NCI-H1417 treated with DMSO at 0.1 percent for 48 hours (cell line): ENCODE data around the gene BEGAIN.

Experiments used
- DNase-seq: peaks from one replicate; lab custom pipeline; 2025; lab: John Stamatoyannopoulos, UW

BEGAIN gene

DNA sequence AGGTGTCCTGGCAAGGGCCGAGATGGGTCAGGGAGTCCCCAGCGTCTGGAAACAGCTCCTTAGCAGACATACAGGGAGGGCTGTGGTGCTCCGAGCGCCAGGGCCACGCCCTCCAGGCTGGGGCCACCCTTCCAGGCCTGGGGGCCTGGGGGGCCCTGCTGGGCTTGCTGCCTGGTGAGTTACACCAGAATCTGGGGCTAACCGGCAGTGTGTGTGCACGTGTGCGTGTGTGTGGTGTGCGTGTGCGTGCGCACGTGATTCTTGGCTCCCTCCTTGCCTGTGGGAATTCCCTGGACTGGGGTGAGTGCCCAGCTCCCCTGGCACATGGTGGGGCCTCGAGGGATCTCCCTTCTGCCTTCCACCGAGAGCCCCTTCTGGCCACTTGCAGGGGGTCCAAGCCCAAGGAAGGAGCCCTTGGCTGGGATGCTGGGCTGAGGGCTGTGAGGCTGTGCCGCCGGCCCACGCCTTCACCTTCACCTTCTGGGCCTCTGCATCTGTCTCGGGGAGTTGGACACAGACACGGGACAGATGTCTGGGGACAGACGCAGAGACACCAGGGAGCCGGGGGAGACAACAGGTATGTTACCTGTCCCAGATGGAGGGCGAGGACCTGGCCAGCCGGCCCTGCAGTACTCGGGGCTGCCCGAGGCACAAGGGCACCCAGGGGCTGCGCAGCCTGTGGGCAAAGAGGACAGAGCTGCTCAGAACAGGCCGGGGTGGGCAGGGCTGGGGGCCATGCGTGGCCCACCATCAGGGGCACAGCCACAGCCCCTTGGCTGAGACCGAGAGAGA, 37.2 kb downstream of the BEGAIN start:
- DNase-seq: no peak

DNA sequence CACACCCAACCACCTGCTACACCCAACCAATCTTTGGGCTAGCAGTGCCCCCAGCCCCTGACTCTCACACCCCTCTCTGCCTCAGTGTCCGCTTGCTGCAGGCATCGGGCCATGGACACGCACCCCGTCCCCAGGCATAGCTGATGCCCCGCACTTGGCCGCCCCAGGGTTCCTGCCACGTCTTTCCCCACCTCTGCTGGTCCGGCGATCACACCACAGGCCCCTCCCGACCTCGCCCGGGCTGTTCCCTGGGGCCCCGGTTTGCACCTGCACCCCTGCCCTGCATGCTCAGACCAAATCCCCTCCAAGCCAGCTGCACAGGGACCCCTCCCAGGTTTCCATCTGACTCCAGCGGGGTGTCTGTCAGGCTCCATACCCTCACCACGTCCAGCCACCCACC, 38.3 kb downstream of the BEGAIN start:
- no peak for DNase-seq

DNA sequence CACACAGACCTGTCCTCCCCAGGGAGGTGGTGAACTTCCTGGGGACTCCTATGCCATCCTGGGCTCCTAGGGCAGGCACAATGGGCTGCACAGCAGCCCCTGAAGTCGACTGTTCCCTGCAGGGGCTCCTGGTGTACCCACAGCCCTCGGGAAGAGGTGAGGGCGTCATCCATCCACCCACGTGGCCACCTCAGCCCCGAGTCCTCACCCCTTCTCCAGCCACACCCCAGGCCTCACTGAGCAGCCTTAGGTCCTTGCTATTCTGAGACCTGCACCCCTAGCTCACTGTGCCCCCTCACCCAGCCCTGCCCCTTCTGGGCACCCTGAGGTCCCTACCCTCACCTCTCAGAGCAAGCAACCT, 38.9 kb downstream of the BEGAIN start:
- DNase-seq: no peak

- no peak for DNase-seq
These were observed 39.5 kb downstream of the BEGAIN start for GRCh38 chr14:100547633-100548294.

DNA sequence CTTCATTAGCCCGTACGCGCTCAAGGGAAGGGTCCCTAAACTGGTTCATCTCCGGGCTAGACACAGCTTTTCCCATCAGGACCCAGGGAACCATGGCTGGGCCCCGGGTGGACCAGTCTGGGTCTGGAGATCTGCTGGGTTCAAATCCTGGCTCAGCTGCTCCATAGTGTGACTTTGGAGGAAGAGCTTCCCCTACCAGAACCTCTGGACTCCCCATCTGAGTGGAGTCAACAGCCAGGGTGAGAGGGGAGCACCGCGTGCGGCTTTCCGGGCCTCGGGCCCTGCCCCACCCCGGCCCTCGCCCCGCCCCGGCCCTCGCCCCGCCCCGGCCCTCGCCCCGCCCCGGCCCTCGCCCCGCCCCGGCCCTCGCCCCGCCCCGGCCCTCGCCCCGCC, 41.2 kb downstream of the BEGAIN start:
- no peak for DNase-seq

GRCh38 chr14:100545359-100545758, 41.9 kb downstream of the BEGAIN start:
- DNase-seq: no peak

DNA sequence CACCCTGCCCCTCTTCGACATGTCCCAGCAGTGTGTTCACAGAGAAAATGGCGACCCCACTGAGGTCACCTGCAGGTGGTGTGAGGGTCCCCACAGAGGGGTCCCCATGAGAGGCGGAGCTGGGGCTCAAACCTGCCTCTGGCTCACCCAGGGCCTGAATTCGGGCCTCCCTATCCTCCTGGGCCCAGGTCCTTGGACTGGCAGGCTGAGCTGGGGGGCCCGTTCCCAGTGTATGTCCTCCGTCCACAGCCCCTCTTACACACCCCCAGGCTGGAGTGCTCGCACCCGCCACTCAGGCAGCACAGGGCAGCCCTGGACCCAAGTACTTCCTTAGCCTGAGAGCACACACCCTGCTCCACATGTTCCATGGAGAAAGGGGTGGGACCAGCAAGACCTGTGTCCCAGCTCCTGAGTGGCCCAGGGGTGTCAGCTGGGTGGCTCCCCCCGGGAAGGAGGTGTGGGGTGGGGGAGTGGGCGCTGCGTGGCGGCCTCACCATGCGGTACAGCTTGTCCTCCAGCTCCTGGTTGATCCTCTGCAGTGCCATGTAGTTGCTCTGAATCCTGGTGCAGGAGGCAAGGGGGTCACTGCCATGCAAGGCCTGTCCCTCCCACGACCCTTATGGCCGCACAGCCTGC, 42.6 kb downstream of the BEGAIN start:
- DNase-seq: no peak

DNA sequence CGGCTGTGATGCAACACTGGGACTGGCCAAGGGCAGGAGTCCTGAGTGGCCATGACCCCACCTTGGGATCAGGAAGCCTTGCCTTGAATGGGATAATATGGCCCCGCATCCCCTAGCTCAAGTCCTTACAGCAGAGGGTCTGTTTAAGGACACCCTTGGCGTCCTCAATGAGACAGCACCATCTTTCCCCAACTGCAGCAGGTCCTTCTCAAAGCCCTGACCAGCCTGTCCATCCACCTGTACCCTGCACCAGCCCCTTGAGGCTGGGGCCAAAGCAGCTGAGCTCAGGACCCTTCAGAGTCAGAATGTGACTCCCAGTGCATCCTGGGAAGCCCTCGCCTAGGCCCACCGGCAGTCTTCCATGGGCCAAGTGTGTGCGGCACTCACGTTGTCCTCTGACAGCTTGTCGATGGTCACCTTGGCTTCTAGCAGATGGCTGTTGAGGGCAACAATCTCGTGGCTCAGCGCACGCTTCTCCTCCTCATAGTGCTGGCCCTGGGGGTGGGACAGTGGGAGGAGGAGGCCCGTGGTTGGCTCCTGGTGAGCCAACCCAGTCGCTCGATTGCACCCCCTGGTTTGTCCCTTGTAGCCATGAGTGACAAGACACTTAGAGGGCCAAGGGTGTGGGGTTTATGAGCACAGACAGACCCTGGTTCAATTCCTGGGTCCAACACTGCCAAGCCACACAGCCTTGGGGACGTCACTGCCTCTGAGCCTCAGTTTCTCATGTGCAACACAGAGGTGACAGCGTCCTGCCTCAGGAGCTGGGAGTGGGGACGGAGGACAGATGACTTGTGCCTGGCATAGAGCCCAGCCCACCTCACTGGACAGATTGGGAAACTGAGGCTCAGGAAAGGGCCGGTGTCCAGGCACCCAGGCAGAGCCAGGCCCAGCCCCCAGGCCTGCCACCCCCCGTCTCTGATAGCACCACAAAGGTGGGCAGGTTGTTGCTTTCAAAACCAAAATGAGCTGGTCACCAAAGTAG, 43.5 kb downstream of the BEGAIN start:
- no peak for DNase-seq

GRCh38 chr14:100542619-100543205, 44.5 kb downstream of the BEGAIN start:
- no peak for DNase-seq

DNA sequence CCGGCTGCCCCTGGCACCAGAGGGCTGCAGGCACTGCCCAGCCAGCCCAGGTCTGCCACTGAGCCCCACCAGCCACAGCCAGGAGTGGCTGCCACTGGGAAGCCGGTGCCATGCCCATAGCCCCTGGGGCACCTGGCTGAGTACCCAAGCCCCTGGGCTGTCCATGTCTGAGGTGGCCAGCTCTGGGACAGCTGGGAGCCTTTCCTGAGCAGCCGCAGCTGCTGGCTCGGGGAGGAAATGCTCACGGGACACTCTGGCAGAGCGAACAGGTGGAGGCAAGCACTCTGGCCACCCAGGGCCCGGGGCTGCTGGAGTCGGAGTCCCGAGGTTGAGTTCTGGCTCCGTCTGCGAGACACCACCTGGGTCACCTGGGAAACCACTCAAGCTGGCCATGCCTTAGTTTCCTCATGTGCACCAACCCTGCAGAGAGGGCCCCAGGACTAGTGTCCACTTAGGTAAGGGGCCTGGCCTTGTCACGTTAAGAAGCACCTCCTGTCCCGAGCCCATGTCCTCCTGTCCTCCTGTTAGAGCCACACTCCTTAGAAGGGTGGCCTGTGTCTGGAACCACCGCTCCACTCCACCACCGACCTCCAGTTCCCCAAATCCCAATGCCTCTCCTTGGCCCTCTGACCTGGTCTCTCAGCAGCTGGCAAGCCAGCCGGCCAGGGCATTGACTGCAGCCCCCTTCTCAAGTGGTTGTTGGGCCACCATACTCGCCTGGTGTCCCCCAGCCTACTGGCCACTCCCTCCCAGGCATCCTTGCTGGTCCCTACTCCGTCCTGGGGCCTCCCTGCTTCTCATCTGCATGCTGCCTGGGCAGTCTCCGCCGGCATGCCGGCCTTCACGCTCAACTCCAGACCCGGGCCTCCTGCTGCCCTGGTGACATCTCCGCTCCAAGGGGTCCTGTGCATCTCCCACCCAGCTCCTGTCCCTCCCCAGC, 45.3 kb downstream of the BEGAIN start:
- DNase-seq: no peak

GRCh38 chr14:100540926-100541620, 46.1 kb downstream of the BEGAIN start:
- DNase-seq: no peak

DNA sequence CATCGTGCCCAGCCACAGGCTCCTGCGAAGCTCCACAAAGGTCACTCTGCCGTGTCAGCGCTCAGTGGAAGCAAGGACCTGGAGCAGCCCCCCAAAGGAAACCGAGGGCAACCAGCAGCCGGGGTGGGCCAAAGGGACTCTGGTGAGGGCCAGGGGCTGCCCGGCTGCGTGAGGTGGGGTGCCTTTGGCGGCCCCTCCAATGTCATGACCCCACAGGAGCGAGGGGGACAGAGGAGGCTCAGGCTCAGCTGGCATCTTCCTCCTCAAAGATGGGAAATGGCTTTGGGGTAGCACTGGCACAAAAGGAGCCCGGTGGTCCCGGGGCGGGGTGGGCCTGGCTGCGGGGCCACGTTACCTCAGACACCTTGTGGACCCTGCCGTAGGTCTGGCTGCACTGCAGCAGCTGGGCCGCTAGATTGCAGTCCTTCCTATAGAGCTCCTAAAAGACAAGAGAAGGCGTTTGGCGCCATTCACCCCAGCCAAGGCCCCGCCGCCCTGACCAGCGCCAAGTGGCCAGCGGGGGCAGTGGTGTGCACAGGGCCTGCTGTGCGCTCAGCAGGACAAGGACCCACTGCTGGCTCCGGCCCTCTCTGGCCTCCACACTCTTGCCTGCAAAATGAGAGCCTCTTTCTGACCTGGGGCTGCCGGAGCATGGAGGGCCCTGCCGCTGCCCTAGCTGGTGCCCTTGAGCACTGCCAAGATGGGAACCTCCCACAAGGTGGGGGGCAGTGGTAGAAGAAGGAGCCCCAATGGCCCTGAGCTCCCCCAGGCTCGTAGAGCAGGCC, 46.9 kb downstream of the BEGAIN start:
- DNase-seq: no peak

DNA sequence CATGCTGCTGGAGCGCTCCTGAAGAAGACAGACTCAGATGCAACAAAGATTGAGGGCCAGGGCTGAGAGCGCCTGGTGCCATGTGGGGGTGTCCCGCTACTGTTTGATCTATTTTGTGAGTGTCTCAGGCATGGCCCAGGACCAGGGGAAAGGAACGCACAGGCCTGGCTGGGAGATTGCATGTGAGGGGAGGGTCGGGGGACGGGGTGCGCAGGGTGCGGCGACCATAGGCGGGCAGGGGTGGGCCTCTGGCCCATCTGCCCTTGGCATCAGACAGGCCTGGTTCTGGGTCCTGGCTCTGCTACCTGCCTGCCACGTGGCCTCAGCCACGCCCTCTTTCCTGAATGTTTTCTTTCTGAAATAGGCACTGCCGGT, 47.5 kb downstream of the BEGAIN start:
- DNase-seq: no peak

- DNase-seq: no peak
These were observed 48.1 kb downstream of the BEGAIN start for GRCh38 chr14:100539003-100539660.

DNA sequence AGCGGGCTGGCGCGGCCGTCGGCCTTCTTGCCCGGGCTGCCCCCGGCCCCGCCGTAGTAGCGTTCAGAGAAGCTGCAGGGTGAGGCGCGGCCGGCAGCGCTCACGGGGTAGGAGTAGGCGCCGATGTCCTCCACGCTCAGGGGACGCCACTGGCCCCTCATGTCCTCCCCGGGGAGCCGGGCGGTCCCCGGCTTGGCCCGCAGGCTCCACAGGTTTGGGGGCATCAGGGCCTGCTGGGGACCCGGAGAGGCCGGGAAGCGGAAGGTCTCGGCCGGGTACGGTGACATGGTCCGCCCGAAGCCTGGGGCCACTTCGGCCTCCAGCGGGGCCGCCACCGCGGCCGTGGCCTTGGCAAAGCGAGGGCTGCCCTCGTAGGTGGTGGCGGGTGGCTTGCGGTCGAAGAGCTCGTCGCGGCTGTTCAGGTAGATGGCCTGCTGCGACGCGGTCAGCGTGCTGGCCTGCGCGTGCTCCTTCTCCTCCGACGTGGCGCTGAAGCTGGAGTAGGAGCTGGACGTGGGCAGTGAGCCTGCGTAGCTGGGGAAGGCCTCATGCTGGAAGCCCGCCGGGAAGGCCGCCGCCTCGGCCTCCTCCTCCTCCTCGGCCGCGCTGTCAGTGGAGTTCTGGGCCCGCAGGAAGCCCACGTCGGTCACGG, 48.7 kb downstream of the BEGAIN start:
- DNase-seq: no peak

- DNase-seq: no peak
These were observed 49.5 kb downstream of the BEGAIN start for GRCh38 chr14:100537446-100538350.
